DMS114 treated with DMSO at 0.1 percent for 48 hours (cell line): ENCODE results near the gene EXOC4.

Experiments used
- DNase-seq: peaks from one replicate; lab custom pipeline; 2025; ENCODE audit not compliant: unreplicated experiment; lab: John Stamatoyannopoulos, UW

Gene EXOC4

GRCh38 chr7:133529861-133530260 lies 277.0 kb downstream of the EXOC4 start:
- no peak for DNase-seq

- DNase-seq: no peak
These were observed 277.8 kb downstream of the EXOC4 start for GRCh38 chr7:133530682-133531081.

- DNase-seq: no peak
These were observed 281.9 kb downstream of the EXOC4 start for GRCh38 chr7:133534816-133535215.

GRCh38 chr7:133535308-133535707 lies 282.4 kb downstream of the EXOC4 start:
- no peak for DNase-seq

GRCh38 chr7:133536450-133536849 lies 283.6 kb downstream of the EXOC4 start:
- no peak for DNase-seq

- no peak for DNase-seq
These were observed 286.1 kb downstream of the EXOC4 start for GRCh38 chr7:133539016-133539415.

- no peak for DNase-seq
These were observed 287.4 kb downstream of the EXOC4 start for GRCh38 chr7:133540096-133540860.

- no peak for DNase-seq
These were observed 289.4 kb downstream of the EXOC4 start for GRCh38 chr7:133542209-133542780.

- no peak for DNase-seq
These were observed 290.8 kb downstream of the EXOC4 start for GRCh38 chr7:133543657-133544056.

GRCh38 chr7:133545618-133546017 lies 292.7 kb downstream of the EXOC4 start:
- no peak for DNase-seq

- DNase-seq: no peak
These were observed 295.1 kb downstream of the EXOC4 start for GRCh38 chr7:133547981-133548380.

- no peak for DNase-seq
These were observed 296.8 kb downstream of the EXOC4 start for GRCh38 chr7:133549633-133550032.

- no peak for DNase-seq
These were observed 297.3 kb downstream of the EXOC4 start for GRCh38 chr7:133550145-133550544.

- DNase-seq: no peak
These were observed 297.9 kb downstream of the EXOC4 start for GRCh38 chr7:133550811-133551210.

- no peak for DNase-seq
These were observed 298.6 kb downstream of the EXOC4 start for GRCh38 chr7:133551466-133551865.

- no peak for DNase-seq
These were observed 299.2 kb downstream of the EXOC4 start for GRCh38 chr7:133552079-133552478.

GRCh38 chr7:133554330-133554729 lies 301.5 kb downstream of the EXOC4 start:
- DNase-seq: no peak

GRCh38 chr7:133556048-133556447 lies 303.2 kb downstream of the EXOC4 start:
- DNase-seq: no peak

GRCh38 chr7:133556553-133556952 lies 303.7 kb downstream of the EXOC4 start:
- DNase-seq: no peak

- DNase-seq: no peak
These were observed 308.0 kb downstream of the EXOC4 start for GRCh38 chr7:133560900-133561299.

GRCh38 chr7:133561396-133561795 lies 308.5 kb downstream of the EXOC4 start:
- no peak for DNase-seq

GRCh38 chr7:133562621-133563020 lies 309.7 kb downstream of the EXOC4 start:
- no peak for DNase-seq

- no peak for DNase-seq
These were observed 310.4 kb downstream of the EXOC4 start for GRCh38 chr7:133563251-133563650.
